VCaP (cell line): ENCODE measurements around the gene NUP50.

Experiments used
- H3K27ac ChIP-seq: fragments of 450-650 bp; 2 replicates; pipeline ENCODE4 v1.5.1; 2017
- CTCF ChIP-seq: fragments of 450-650 bp; conservative IDR thresholded peaks from 2 replicates; pipeline ENCODE4 v1.5.1; 2017; ENCODE audit warnings: mild to moderate bottlenecking, moderate library complexity

Gene NUP50

GRCh38 chr22:45202333-45203149 is 38.8 kb downstream of the NUP50 start:
- TF ChIP-seq CTCF: no peak
- peak overlapping the region; percentile 36 for H3K27ac ChIP-seq

- no peak overlapping the region for H3K27ac ChIP-seq
- no peak for TF ChIP-seq CTCF
Measured at GRCh38 chr22:45203150-45203951, 39.6 kb downstream of the NUP50 start.

GRCh38 chr22:45204241-45204640 is 40.5 kb downstream of the NUP50 start:
- TF ChIP-seq CTCF: no peak
- no peak overlapping the region for H3K27ac ChIP-seq

GRCh38 chr22:45204819-45205218 is 41.1 kb downstream of the NUP50 start:
- H3K27ac ChIP-seq: no peak overlapping the region
- no peak for TF ChIP-seq CTCF

GRCh38 chr22:45205276-45205925 is 41.7 kb downstream of the NUP50 start:
- no peak overlapping the region for H3K27ac ChIP-seq

GRCh38 chr22:45206233-45206632 is 42.5 kb downstream of the NUP50 start:
- H3K27ac ChIP-seq: no peak overlapping the region
- TF ChIP-seq CTCF: peak; percentile 19; the same call in 1 of the 2 replicates

More at GRCh38 chr22:45205276-45205925, 41.7 kb downstream of the NUP50 start:
- TF ChIP-seq CTCF: no peak

GRCh38 chr22:45207533-45207932 is 43.8 kb downstream of the NUP50 start:
- H3K27ac ChIP-seq: no peak overlapping the region
- TF ChIP-seq CTCF: no peak
